Stimulated activated CD8-positive, alpha-beta memory T cell treated with anti-CD3 and anti-CD28 coated beads, Interleukin-15, amount 100 ng/mL, for 24 hours (primary cell): ENCODE data around the gene DUSP7.
"Not testable (repeated sequence)": the region's sequence is repeated elsewhere in the genome, so short reads cannot be mapped to it uniquely, and the experiment has no call there.

Experiments
- DNase-seq: peaks from one replicate; pipeline ENCODE4 v3.0.0-alpha.2; 2020; ENCODE audit warnings: low read depth

DUSP7 gene

DNA sequence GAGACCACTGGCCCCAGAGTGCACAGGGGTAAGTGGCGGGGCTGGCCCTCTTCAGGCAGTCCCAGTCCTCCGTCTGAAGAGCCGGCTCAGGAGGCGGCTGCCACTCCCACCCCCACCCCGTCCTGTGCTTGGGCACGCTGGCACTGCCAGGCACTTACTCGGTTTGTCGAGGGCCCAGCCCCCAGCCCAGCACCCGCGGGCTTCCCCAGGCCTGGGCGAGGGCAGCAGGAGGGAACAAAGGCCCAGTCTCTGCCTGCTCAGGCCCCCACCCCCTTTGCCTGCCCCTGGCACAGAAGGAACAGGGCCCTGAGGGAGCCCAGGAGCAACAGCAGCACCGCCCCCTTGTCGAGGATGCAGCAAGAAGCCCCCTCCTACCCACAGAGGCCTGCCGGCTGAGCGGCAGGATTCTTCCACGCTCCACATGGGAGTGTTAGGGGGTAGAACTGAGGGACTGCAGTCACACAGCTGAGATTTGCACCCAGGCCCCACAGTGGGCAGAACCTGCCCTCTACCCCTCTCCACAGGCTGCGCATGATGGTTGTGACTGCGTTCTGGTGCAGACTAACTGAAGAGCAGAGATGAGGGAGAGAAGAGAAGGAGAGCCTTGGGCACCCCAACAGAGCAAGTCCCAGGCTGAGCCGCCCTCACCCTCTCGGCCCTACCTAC is 8.9 kb downstream of the DUSP7 start:
- no peak for DNase-seq

DNA sequence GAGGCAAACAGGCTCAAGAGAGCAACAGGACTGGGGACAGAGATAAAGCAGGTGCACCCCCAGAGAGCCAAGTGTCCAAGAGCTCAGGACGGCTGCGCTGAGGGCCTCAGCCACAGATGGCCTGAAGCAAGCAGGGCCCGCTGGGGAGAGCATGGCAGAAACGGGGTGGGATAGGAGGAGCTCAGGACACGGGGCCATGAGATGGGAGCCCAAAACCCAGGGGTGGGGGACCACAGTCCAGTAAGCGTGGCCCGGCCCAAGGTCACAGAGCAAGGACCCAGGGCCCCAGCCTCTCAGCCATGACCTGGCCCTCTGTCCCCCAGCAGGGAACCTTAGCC is 9.5 kb downstream of the DUSP7 start:
- DNase-seq, result no peak

DNA sequence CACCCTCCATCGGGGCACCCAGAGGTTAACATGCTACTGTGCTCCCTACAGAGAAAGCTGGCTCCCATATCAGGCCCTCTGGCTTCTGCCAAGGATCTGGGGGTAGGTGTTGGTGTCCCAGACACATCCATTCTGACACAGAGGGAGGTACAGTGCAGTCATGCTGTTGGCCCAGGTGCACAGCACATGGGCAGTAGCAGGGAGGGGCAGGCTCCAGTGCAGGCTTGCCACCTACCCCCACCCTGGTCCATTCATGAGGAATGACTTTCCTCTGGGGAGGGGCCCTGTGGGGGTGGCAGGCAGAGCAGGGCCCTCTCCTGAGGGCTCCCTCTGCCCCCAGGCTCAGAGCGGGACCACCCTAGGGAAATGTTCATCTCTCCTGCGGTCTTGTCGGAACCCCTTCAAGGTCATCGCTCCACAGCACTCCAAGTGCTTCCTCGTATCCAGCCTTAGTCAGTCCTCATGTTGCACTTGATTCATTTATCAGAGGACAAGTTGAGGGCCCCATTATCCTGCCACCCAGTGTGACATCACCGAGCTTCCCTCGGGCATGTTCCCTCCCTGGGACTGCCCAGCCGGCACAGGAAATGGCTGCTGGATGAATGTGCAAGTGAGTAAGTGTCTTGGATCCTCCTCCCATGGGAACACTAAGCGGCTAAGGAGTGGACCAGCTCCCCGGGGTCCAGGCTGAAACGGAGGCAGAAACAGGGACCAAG is 10.0 kb downstream of the DUSP7 start:
- DNase-seq, result no peak

DNA sequence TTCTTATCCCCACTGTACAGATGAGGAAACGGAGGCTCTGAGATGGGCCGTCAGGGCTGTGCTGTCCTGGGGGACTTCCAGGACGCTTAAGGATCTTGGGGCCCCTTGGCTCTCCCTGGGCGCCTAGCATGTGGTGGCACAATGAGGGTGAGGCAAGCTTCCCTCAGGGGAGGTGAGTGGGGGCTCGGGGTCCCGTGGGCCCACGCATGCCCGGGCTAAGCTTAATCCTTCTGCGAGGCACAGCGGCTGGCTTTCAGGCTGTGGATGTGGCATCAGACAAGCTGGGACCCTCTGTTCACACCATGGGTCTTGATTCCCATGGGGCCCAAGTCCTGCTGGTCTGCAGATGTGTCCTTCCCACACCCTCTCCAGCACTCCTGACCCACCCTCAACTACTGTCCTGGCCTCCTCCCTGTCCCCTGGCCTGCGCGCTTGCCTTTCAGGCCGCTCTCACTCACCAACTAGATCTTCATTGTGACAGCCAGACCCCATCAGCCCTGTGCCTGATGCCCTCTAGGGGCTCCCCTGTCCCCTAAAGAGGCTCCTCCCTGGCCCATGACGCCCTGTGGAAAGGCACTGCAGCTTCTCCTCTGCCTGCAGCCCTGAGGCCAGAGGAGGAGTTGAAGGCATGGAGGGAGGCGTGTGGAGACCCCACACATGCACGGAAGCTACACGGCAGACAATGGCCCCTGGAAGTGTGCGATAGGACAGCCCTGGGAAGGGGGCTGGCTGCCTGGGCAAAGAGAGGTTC is 11.3 kb downstream of the DUSP7 start:
- DNase-seq, result no peak

DNA sequence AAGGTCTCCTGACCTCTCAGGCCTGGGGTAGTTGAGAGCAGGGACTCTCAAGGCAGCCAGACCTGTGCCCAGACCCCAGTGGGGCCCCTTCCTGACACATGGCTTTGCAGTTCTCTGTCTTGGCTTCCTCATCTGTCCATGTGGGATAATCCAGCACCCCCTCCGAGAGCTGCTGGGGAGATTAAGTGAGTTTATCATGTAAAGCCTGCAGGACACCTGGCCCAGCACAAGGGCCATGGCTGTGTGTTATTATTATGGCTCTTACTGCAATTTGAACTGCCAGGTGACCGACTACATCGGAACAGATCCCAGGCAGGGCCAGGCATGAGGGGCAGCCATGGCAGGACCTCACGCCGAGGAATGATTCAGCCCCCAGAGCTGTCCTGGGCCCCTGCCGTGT is 12.6 kb downstream of the DUSP7 start:
- DNase-seq, result no peak

DNA sequence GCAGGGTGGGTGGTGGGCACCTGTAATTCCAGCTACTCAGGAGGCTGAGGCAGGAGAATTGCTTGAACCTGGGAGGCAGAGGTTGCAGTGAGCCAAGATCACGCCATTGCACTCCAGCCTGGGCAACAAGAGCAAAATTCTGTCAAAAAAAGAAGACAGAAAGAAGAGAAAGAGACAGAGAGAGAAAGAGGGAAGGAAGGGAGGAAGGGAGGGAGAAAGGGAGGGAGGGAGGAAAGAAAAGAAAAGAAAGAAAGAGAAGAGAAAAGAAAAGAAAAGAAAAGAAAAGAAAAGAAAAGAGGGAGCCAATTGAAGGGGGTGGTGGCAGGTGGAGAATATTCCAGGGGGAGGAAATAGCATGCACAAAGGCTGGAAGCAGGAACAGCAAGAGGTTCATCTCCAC is 13.3 kb downstream of the DUSP7 start:
- not testable (repeated sequence) for DNase-seq

DNA sequence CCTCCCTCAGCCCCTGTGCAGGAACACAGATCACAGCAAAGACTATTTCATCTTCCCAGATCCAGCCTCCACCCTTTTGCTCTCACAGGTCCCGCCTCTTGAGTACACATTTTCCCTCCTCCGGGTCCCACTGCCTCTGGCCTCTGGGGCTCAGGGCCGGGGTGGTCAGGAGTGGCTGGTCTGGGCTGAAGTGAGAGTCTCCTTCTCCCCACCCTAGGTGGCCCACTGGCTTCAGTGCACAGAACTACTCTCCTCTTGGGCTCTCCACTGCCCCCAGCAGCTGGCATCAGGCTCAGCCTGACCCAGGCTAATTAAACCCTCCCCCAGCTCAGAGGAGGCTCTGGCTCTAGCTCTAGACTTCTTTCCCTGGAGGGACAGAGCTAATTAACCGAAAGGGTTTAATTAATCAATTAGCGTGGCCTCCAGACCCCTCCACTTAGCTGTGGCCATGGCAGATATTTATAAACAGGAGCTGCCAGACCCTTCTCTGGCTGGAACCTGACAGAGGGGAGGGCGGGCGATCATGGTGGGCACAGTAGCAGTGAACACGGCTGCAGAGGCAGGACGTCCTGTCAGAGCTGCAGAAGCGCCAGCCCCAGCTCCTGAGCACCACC is 15.1 kb downstream of the DUSP7 start:
- DNase-seq, result no peak

DNA sequence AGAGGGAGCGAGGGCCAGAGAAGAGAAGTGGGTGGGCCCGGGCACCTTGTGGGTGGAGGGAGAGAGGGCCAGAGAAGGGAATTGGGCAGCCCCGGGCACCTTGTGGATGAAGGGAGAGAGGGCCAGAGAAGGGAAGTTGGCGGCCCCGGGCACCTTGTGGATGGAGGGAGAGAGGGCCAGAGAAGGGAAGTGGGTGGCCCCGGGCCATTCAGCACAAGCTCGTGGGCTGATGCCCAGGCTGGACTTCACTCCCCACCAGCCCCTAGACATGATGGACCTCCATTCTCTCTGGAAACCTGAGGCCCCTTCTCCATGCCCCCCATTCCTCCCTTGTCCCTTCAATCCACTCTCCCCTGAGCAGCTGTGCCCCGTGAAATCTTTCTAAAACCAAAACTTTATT is 15.8 kb downstream of the DUSP7 start:
- DNase-seq, result no peak

DNA sequence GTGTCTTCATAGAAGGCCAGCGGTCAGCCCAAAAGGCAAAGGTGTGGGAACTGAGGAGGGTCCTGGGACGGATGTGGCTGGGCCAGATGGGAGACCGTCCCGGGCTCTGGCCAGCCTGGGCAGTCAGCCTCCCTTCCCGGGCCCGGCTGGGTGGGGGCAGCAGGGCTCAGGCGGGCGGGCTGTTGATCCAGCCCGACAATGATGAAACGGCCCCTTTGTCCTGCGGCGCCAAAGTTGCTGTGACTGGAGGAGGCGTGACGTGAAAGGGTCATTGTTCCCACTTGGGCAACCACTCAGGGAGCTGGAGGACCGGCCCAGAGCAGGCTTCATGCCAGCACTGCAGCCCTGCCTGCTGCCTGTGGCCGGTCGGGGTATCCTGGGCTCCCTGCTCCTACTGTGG is 16.5 kb downstream of the DUSP7 start:
- DNase-seq, result no peak

DNA sequence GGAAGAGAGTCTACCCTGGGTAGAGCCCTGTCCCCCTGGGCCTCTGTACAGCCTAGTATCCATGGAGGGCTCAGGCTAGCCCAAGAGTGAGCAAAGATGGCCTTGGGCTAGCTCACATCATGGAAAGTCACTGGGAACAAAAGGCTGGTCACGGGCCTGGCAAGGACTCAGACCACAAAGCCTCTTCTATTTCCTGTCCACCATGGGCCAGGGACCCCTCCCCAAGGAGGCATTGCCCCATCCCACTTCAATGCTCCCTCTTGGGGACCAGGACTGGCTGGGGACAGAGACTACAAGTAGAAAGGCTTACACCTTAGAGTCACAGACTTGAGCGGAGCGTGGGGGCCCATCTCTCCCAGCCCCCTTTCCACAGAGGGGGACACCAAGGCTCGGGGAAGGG is 16.9 kb downstream of the DUSP7 start:
- no peak for DNase-seq

DNA sequence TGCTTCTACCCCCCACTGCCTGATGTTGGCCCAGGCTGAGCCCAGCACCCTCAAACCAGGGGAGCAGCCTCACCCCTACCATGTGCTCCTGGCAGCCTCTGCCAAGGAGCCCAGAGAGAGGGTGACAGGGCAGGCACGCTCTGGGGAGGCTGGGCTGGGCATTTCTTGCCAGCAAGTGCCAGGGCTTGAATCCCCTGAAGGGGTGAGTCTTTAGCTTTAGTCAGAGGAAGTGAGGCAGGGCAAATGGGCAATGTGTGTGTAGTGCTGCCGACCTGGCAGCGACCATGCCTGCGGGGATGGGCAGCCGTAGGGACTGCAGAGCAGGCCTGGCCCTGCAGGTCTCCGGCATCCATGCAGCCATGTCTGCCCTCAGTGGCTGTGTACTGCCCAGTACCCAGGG is 18.1 kb downstream of the DUSP7 start:
- DNase-seq, result no peak

DNA sequence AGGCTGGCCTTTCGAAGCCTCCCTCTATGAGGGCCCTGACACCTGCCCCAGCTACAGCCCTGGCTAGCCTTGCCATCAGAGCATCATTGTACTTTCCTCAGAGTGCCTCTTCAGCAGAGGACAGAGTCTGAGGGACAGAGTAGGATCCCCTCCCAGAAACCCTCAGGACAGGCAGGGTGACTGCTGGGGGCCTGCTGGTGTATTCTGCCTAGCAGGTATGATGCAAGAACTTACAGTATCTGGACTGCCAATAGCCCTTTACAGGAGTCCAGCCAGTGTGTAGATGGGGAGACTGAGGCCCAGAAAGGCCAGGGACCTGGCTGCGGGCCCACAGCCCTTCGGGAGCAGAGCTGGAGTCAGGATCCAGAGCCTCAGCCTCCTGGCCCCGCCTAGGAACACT is 19.1 kb downstream of the DUSP7 start:
- DNase-seq, result no peak

DNA sequence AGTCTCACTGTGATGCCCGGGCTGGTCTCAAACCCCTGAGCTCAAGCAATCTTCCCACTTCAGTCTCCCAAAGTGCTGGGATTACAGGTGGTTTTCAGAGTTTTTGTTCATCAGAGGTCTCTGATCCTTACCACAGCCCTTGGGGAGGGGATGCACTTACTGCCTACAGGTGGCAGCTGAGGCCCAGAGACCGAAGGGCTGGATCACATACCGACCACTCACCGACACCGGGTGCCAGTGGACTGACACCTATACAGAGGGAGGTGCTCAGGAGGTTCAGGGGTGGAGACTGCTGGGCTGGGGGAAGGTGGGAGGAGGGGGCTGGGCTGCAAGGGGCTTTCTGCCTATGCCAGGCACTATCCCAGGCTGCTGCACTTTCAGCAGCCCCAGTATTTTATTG is 19.5 kb downstream of the DUSP7 start:
- DNase-seq, result no peak

DNA sequence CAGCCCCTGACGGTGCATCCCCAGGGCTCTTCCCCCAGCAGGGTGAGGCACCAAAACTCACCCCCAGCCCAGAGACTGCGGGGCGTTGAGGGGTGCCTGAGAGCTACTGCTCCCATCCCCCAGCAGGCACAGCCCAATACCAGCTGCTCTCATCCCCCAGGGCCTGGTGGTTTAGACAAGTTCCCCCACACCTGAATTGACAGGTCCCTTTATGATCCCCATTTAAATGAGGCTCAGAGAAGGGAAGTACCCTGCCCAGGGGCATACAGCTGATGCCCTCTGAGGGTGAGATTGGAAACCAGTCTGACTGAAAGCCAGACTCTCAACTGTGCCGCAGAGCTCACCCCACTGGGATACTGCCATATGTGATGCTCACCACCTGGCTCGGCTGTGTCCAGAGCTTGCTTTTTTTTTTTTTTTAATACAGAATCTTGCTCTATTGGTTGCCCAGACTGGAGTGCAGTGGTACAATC is 20.1 kb downstream of the DUSP7 start:
- no peak for DNase-seq

DNA sequence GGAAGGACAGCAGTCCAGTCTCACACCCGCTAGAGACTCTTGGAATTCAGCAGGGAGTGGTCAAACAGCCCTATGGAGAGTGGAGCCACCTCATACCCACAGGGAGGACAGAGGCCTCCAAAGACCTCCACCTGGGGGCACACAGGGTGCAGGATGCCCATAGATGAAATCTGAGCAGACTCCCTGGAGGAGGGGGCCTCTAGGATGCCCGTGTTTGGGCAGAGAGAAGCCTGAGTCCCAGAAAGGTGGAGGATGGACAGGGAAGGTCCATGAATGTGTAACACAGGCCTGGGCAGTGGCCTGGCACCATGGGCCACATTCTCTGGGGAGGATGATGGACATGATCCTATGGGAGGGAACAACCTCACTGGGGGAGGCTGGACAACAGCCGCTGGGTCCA is 21.7 kb downstream of the DUSP7 start:
- no peak for DNase-seq

DNA sequence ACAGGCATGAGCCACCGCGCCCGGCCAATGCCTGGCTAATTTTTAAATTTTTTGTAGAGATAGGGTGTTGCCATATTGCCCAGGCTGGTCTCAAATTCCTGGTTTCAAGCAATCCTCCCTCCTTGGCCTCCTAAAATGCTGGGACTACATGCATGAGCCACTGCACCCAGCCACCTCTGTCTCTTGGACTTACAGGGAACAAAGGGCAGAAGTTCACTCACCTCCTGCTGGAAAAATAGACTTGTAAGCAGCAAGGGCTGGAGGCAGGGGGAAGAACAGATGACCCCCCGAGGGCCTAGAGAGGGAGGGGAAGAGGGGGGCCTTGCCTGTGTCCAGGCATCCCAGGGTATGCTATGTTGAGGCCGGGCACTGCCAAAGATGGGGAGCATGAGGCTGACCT is 22.2 kb downstream of the DUSP7 start:
- DNase-seq, result no peak

DNA sequence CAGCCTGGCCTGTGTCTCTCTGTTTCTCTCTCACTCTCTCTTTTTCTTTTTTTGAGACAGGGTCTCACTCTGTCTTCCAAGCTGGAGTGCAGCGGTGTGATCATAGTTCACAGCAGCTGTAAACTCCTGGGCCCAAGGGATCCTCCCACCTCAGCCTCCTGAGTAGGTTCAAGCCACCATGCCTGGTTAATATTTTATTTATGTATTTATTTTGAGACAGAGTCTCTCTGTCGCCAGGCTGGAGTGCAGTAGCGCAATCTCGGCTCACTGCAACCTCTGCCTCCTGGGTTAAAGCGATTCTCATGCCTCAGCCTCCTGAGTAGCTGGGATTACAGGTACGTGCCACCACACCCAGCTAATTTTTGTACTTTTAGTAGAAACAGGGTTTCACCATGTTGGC is 22.6 kb downstream of the DUSP7 start:
- not testable (repeated sequence) for DNase-seq

DNA sequence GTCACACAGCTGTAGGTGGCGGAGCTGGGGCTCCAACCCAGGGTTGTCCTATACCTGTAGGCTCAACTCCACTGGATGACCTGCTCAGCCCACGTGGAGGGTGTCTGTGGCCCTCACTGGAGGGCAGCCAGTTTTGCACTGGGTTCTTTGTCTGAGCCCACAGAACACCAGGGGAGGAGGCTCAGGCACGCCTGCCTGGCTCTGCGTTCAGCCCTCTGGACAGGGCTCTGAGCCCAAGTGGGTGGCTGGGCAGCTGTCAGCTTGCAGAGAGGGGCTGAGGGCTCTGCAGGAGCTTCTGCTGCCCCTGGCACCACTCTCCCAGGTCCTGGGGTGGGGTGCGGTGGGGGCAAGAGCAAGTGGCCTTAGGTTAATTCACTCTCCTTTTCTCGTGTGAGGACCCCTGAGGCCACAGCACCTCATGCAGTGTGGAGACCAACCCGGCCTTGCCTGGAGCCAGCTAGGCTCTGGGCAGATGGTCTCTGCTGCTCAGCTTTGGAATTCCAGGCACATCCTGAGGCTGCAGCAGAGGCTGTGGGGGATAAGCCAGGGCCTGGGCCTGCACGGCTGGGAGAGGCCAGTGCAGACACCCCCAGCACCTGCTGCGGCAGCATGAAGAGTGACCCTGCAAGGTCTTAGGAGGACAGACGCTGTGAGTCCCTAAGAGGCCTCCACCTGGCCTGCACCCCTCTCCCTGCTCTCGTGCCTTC is 23.5 kb downstream of the DUSP7 start:
- no peak for DNase-seq

DNA sequence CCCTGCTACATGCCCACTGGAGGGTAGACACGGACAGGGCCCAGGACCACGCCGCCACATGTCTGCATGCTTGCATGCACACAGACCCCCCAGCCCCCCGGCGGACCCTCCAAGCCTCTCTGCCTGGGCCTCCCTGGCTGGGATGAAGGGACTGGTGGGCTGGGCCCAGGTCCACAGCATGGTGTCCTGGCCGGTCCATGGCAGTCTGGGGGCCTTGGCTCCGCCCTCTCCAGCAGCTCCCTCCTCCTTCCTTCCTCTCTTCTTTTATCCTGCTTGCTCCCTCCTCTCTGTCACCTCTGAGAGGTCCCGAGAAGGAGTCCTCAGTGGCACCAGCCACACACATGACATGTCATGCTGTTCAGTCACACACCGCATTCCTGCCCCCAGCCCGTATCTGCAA is 24.5 kb downstream of the DUSP7 start:
- no peak for DNase-seq

DNA sequence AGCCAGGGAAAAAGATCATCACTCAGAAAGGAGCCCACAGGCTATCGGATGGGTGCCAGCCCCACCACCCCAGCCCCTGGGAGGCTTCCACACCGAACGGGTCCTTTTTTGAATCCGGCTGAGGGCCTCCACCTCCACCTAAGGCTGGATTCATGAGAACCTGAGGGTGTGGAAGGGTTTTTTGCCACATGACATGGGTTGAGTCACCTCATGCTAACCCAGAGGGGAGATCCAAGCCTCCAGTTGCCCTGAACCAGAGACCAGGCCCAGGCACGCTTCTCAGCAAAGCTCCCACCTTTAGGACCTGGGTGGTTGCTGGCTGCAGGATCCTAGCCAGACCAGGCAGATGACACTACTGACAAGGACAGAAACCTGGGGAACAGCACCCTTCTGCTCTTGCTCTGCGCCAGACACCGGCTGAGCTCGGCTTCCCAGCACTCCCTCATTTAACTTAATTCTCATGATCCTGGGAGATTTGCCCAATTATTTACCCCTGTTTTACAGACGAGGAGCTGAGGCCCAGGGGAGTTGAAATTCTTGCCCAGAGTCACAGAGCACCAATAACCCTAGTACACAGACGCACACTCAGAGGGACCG is 25.6 kb downstream of the DUSP7 start:
- no peak for DNase-seq

DNA sequence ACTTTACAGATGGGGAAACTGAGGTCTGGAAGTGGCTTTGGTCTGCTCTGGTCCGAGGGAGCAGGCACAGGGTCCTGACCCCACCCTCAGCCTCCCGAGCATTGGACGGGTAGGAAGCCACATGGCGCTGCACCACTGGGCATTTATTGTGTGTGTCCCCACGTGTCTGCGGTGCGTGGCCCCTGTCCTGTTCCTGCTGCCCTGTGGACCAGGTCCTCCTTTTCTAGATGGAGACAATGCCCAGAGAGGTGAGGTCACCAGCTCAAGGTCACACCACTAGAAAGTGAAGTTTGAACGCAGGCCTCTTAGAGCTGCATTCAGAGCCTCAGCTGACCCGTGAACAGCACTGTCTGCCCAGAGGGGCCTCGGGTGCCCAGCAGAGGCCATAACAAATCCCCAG is 26.8 kb downstream of the DUSP7 start:
- DNase-seq, result no peak

DNA sequence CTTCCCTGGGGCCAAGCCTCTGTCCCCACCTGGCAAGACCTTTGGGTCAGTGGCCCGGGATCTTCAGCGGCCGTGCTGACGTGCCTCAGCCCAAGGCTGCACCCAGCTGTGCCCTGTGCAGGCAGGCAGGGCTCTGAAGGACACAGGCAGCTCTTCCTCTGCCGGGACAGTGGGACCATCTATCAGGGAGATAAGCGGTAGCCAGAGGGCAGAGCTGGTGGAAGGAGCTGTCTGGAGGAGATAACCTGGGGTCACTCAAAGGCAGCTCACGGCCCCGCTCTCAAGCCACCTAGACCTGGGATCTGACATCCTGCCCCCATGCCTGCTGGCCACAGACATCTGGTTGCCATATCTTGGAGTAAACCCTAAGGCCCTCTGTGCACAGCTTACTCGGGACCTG is 27.3 kb downstream of the DUSP7 start:
- DNase-seq, result no peak
